Activated CD8-positive, alpha-beta memory T cell treated with anti-CD3 and anti-CD28 coated beads, Interleukin-2, amount 50 U/mL, for 48 hours (primary cell): ENCODE results near the gene RPP40.
A peak's percentile ranks its signal among the peaks of the same experiment; 100 is the strongest.
"Not testable (repeated sequence)": the region's sequence is repeated elsewhere in the genome, so short reads cannot be mapped to it uniquely, and the experiment has no call there.

Source experiments
- DNase-seq: peaks from one replicate; pipeline ENCODE4 v3.0.0-alpha.2; 2020

The RPP40 gene, protein sequence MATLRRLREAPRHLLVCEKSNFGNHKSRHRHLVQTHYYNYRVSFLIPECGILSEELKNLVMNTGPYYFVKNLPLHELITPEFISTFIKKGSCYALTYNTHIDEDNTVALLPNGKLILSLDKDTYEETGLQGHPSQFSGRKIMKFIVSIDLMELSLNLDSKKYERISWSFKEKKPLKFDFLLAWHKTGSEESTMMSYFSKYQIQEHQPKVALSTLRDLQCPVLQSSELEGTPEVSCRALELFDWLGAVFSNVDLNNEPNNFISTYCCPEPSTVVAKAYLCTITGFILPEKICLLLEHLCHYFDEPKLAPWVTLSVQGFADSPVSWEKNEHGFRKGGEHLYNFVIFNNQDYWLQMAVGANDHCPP

DNA sequence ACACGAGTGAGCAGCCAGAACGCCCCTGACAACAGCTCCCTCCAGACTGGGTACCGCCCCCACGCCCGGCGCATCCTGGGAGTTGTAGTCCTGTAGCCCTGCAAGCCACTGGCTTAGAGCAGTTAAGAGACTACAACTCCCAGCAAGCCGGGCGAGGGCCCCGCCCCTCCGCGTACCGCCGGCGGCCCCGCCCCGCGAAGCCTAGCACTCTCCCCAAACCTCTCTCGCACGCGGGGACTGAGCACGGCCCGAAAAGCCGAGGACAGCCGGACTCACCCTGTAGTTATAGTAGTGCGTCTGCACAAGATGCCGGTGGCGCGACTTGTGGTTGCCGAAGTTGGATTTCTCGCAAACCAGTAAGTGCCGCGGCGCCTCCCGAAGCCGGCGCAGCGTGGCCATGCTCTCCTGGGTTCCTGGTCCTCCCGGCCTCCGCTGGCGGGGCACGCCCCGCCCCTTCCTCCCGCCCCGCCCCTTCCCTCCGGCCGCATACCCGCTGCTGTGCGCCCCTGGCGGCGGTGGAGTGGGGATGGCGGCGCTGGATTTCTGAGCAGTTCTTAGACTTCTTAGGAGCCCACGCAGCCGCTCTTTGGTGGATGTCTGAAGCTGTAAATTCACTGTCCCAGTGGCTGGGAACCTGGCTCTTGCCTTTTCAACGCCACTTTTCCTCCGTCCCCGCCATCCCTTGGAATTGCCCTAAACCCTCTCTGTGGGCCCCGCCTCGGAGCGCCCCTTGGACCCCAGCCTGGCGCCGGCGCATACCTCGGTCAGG lies at the start of gene RPP40:
RPP40 (minus strand) TSS at position 434 of the 769 bp plus-strand sequence; CDS start at position 399, 35 bp downstream.
- peak; percentile 96 for DNase-seq

- DNase-seq, result no peak
Measured at GRCh38 chr6:5053038-5053437, 49.2 kb upstream of the RPP40 start.

DNA sequence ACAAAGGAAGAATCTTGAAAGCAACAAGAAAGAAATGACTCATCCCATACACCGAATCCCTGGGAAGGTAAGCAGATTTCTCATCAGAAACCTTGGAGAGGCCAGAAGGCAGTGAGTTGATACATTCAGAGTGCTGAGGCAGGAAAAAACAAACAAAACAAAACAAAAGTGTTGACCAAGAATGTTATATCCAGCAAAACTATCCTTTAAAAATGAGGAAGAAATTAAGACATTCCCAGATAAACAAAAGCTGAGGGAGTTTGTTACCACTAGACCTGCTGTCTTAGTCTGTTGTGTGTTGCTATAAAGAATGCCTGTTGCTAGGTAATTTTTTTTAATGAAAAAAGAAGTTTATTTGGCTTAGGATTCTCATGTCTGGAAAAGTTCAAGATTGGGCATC lies 47.6 kb upstream of the RPP40 start:
- DNase-seq, result no peak

DNA sequence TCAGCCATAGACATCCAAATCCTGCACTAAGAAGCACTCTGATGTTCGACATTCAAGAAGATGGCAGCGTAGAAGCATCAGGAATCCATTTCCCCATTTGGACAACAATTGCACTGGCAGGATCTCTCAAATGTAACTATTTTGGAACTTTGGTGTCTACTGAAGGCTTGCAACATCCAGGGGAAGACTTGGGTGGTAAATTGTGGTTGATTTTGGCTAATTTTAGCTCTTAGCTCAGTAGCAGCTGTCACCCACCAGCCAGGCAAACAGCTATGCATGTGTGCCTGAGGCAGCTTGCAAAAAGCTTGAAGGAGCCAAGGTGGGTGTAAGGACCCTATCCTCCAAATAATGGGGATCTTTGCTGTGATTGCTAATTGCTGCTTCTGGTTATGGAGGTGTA lies 46.2 kb upstream of the RPP40 start:
- DNase-seq, result no peak

- DNase-seq, result no peak
Measured at GRCh38 chr6:5046430-5046829, 42.6 kb upstream of the RPP40 start.

GRCh38 chr6:5045416-5045815 lies 41.6 kb upstream of the RPP40 start:
- no peak for DNase-seq

- DNase-seq, result no peak
Measured at GRCh38 chr6:5044866-5045265, 41.0 kb upstream of the RPP40 start.

DNA sequence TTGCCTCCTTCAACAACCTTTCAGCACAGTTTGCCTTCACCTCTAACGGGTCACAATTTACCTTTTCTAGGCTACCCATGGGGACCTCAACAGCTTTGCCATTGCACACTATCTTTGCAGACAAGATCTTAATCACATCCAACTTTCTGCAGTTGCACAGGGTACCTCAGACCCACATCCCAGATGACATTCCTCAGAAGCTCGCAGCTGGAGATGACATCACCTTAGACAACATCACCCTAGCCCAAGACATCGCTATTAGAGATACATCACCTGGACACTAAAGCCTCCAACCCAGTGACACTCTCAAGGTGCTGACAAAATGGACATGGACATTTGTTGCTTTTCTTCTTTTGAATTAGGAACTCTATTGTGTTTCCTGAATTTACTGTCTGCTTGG lies 38.6 kb upstream of the RPP40 start:
- DNase-seq, result no peak

GRCh38 chr6:5041955-5042354 lies 38.1 kb upstream of the RPP40 start:
- no peak for DNase-seq

GRCh38 chr6:5036269-5036668 lies 32.4 kb upstream of the RPP40 start:
- DNase-seq, result no peak

DNA sequence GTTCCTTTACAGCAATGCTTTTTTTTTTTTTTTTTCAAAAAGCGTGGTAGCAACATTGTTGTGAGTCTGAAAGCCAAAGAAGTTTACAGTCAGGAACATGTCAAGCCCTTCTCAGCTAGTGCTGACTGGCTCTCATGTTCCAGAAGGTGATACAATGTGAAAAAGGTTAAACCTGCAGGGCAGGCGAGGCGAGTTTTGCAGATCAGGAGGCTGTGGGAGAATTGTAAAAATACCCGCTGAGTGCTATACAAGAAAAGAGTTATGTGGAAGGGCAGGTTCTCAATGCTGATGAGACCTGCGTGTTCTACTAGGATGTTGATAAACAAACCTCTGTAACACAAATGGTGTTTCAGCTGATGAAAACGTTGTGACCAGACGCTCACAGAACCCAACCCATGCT lies 30.9 kb upstream of the RPP40 start:
- DNase-seq, result no peak

GRCh38 chr6:5034328-5034727 lies 30.5 kb upstream of the RPP40 start:
- no peak for DNase-seq

DNA sequence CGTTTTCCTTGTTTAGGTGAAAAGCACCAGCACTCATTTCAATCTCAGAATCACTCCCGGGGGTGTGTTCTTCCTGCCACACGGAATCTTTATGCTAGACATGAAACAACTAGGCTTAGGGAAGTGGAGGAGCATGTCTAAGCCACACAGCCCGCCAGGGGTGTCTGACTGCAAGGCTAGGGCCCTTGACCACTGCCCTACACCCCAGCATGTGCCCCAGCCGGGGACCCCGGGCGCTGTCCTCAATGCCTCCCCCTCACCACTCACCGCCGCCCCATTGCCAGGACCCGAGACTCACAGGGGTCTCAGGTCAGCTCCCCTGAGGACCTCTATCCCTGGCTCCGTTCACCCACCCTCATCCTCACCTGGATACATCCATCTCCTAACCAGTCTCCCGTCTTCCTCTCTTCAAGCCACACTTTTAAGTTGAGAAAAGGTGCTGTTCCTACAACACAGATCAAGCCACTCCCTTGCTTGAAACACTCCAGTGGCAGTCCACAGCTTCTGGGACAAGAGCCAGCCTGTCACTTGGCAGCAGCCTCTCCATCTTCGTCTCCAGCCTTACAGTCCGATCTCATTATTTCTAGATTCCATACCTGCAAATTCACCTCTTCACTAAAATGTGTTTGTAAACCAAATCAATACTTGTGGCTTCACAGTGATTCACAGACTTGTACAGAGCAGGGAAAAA lies 29.5 kb upstream of the RPP40 start:
- DNase-seq, result not testable (repeated sequence)

- not testable (repeated sequence) for DNase-seq
Measured at GRCh38 chr6:5032706-5033105, 28.9 kb upstream of the RPP40 start.

GRCh38 chr6:5031150-5031549 lies 27.3 kb upstream of the RPP40 start:
- DNase-seq, result peak; percentile 56

- DNase-seq, result peak; percentile 90
Measured at GRCh38 chr6:5030596-5031136, 26.8 kb upstream of the RPP40 start.

DNA sequence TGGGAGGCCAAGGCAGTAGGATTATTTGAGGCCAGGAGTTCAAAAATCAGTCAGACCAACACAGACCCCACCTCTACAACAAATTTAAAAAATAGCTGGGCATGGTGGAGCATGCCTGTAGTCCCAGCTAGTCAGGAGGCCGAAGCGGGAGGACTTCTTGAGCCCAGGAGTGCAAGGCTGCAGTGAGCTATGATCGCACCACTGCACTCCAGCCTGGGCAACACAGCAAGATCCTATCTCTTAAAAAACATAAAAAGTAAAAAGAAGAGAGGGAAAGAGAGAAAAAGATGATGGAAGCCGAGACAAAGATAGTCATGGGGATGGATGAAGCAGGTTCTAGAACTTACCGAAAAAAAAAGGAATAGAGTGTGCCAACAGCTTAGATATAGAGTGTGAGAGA lies 25.8 kb upstream of the RPP40 start:
- no peak for DNase-seq

DNA sequence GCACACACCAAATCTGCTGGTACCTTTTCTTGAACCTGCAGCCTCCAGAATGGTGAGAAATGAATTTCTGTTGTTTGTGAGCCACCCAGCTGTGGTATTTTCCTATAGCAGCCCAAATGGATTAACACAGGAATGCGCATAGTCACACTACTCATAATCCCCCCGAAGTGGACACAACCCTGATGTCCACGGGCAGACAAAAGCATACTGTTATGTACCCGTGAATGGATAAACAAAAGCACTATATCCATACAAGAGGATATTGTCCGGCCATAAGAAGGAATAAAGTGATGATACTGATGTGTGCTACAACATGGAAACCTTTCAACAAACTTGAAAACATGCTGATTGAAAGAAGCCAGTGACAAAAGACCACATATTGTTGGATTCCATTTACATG lies 25.1 kb upstream of the RPP40 start:
- DNase-seq, result no peak

DNA sequence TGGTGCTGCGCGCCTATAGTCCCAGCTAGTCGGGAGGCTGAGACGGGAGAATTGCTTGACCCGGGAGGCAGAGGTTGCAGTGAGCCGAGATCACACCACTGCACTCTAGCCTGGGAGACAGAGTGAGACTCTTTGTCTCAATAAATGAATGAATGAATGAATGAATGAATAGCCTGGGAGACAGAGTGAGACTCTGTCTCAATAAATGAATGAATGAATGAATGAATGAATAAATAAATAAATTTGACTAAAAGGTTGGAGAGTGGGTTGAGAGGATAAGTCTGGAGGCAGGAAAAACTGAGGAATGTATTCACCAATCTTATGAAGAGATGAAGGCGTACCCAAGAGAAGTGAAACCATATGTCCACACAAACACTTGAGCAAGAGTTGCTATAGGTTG lies 24.5 kb upstream of the RPP40 start:
- no peak for DNase-seq

- DNase-seq, result no peak
Measured at GRCh38 chr6:5025911-5026819, 22.3 kb upstream of the RPP40 start.

DNA sequence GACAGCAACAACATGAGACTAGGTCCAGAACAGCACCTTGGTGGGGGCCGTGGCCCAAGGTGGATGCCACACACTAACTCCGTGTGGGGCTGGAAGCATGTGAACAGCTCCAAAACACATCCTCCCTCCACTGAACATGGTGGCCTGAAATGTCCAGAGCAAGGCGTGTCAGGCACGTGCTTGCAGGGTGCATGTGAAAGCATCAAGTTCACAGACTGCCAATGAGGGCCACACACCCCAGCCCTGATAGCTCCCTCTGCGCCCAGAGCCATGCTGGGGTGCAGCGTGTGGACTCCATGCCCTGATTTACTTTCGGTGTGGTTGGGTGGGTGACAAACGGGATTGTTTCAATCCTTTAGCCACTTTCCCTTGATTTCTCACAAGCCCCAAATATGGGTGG lies 20.1 kb upstream of the RPP40 start:
- no peak for DNase-seq

DNA sequence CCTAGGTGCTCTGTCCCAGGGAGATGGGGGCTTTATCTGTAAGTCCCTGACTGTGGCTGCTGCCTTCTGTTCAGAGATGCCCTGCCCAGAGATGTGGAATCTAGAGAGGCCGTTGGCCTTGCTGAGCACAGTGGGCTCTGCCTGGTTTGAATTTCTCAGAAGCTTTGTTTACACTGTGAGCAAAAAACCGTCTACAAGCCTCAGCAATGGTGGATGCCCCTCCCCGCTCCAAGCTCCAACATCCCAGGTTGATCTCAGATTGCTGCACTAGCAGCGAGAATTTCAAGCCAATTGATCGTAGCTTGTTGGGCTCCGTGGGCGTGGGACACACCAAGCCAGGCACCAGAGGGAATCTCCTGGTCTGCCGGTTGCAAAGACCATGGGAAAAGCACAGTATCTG lies 16.3 kb upstream of the RPP40 start:
- no peak for DNase-seq
